CD4-positive, alpha-beta T cell treated with Interleukin-15 for 4 hours (primary cell): ENCODE results near the gene LCLAT1.
A peak's percentile ranks its signal among the peaks of the same experiment; 100 is the strongest.

Experiments used
- DNase-seq: peaks from one replicate; pipeline ENCODE4 v3.0.0-alpha.2; 2020; ENCODE audit warnings: low spot score

The LCLAT1 gene

GRCh38 chr2:30424231-30424630 is 22.8 kb upstream of the LCLAT1 start:
- no peak for DNase-seq

DNA sequence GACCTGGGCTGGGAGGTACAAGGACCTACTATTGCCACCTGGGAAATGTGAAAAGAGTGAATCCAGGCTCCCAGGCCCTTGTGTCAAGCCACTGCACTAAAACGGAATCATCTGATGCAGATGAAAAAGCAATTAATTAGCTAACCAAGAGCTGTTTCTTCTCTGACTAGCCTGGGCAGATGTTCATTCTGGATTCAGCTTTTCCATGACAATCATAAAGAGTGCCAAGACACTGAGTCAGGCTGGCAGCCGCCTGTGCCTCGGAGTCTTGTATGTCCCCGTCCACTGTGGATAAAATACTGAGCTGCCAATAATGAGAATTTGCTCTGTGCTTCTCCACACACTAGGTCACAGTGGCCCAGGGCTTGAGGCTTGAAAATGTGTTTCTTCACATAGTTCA is 21.7 kb upstream of the LCLAT1 start:
- no peak for DNase-seq

DNA sequence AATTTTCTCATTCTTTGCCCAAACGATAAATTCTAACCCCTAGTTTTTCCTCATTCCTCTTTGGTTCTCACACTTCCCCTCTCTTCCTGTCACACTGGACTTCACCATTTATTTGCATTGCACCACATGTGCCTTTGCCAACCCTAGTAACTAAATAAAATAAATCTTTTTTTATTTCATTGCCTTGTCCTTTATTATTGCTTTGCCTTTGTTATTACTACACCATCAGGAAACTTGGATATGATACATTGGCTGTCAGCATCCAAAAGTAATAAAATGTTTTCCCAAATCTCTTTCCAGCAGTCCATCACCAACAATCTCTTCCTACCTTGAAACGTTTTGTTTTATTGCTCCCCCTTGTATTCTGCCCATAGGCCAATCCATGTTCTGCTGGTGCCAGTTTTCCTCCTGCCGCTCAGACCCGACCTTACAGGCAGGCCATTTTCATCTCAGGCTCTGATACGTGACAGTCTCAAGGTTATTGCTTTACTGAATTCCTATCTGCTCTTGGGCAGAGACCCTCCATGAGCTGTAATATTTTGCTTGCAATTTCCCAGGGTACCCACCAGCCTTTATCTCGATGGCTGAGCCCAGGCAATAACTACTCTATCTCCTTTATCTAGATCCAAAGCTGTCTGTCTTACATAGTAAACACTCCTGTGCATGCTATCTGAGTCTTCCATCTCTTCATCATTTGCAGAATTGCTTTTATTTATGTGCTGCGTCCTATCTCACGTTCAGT is 19.3 kb upstream of the LCLAT1 start:
- DNase-seq = no peak

GRCh38 chr2:30428348-30428662 is 18.7 kb upstream of the LCLAT1 start:
- no peak for DNase-seq

GRCh38 chr2:30428827-30429461 is 18.1 kb upstream of the LCLAT1 start:
- DNase-seq = no peak

- no peak for DNase-seq
Observed at GRCh38 chr2:30433541-30434299, 13.3 kb upstream of the LCLAT1 start.

GRCh38 chr2:30434708-30435107 is 12.3 kb upstream of the LCLAT1 start:
- no peak for DNase-seq

GRCh38 chr2:30436859-30437435 is 10.1 kb upstream of the LCLAT1 start:
- no peak for DNase-seq

DNA sequence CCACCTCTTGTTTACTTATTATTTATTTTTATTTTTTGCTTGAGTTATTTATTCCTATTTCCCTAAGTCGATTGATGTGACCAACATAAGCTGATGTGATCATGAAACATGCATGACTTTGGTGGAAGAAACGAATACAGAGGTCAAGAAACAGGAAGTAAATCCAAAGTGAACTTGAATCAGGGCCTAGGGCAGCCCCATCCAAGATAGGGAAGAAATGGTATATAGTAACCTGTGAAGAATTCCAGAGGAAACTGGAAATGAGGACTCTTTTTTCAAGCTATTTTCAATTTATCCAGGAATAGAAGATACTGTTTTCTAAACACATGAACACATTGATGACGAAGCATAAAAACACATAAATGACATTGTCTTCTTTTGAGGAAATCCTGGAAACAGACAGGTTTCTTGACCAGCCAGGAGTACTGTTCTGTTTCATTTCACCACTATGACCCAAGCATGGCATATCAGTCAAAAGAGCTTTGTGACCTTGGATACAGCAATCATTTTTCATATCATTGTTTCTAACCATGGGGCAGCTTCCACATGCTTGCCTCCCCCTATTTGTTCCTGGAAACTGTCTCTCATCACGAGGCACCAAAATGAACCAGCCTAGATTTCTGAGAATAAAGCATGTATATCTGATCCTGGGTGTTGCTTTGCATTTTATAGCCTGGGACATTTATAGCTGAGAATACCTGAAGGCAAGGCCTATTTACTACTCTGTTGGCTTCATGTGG is 9.1 kb upstream of the LCLAT1 start:
- no peak for DNase-seq

DNA sequence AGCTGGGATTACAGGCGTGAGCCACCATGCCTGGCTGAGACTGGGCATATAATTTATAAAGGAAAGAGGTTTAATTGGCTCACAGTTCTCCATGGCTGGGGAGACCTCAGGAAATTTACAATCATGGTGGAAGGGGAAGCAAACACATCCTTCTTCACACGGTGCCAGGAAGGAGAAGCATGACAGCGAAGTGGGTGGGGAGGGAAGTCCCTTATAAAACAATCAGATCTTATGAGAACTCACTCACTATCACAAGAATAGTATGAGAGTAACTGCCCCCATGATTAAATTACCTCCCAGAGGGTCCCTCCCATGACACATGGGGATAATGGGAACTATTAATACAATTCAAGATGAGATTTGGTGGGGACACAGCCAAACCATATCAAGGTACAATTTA is 7.8 kb upstream of the LCLAT1 start:
- no peak for DNase-seq

GRCh38 chr2:30439879-30440278 is 7.2 kb upstream of the LCLAT1 start:
- no peak for DNase-seq

- DNase-seq = no peak
Observed at GRCh38 chr2:30441023-30441422, 6.0 kb upstream of the LCLAT1 start.

- DNase-seq = no peak
Observed at GRCh38 chr2:30443081-30443480, 4.0 kb upstream of the LCLAT1 start.

DNA sequence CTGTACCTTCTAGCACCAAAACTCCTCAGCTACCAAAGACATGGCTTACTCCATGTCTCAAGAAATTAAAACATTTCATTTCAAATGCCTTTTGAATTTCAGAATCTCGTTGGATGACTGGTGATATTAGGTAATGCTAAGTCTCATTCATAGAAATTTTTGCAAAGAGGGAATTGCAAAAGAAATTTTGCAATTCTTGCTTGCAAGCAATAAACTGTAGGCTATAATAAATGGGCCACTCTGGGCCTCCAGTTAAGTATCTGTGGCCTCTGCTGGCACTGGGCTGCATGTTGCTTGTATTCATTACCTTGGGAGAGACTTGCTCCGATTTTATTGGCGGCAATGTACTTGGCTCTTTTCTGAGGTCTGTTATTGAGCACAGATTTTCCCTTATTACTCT is 2.8 kb upstream of the LCLAT1 start:
- no peak for DNase-seq

DNA sequence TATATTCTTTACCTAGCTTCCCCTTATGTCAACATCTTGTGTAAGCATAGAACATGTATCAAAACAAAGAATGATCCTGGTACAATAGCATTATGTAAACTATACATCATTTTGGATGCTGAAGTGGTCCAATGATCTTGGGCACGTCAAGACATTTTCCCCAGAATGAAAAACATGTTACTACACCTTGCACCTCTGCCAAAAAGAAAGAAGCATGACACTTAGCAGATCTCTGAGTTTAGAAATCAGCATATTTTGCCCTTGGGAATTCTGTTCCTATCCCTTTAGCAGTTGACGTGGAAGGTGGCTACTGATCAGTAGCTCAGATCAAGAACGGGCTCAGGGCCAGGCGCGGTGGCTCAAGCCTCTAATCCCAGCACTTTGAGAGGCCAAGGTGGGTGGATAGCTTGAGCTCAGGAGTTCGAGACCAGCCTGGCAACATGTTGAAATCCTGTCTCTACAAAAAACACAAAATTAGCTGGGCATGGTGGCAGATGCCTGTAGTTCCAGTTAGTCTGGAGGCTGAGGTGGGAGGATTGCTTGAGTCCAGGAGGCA is 1.7 kb upstream of the LCLAT1 start:
- DNase-seq = no peak

GRCh38 chr2:30446602-30447148 is 371 bp upstream of the LCLAT1 start:
- DNase-seq = peak; percentile 6

GRCh38 chr2:30448308-30448707 is 1.3 kb downstream of the LCLAT1 start:
- DNase-seq = no peak

- no peak for DNase-seq
Observed at GRCh38 chr2:30448866-30449265, 1.8 kb downstream of the LCLAT1 start.

- no peak for DNase-seq
Observed at GRCh38 chr2:30450025-30450424, 3.0 kb downstream of the LCLAT1 start.

- DNase-seq = no peak
Observed at GRCh38 chr2:30453498-30453897, 6.5 kb downstream of the LCLAT1 start.

- DNase-seq = no peak
Observed at GRCh38 chr2:30454571-30454970, 7.5 kb downstream of the LCLAT1 start.
